Duodenal mucosa (tissue), 2 donors: Measurements from ENCODE around the gene LHFPL6.

Source experiments
- H3K27ac ChIP-seq: one replicate; pipeline ENCODE4 v1.7.0; 2013; ENCODE audit warnings: low read depth, low read length
- H3K27me3 ChIP-seq, 2 donors: one replicate each; pipeline ENCODE4 v1.7.0; 2013; ENCODE audit warnings: low read length in 2 of 2, control low read depth in 1 of 2; ENCODE audit not compliant: insufficient read depth in 2 of 2, control insufficient read depth in 1 of 2
- H3K36me3 ChIP-seq, 2 donors: one replicate each; pipeline ENCODE4 v1.7.0; 2013; ENCODE audit warnings: low read length in 2 of 2, control low read depth in 1 of 2; ENCODE audit not compliant: insufficient read depth in 2 of 2, control insufficient read depth in 1 of 2
- H3K4me1 ChIP-seq, 2 donors: one replicate each; pipeline ENCODE4 v1.7.0; 2013; ENCODE audit warnings: low read length in 2 of 2, control low read depth in 1 of 2; ENCODE audit not compliant: insufficient read depth in 2 of 2, control insufficient read depth in 1 of 2
- H3K4me3 ChIP-seq, 2 donors: one replicate each; pipeline ENCODE4 v1.7.0; 2013; ENCODE audit warnings: low read length in 2 of 2, low read depth in 1 of 2
- H3K9ac ChIP-seq, 2 donors: one replicate each; pipeline ENCODE4 v1.7.0; 2013; ENCODE audit warnings: low read length in 2 of 2, low read depth in 1 of 2
- H3K9me3 ChIP-seq, 2 donors: one replicate each; pipeline ENCODE4 v1.7.0; 2013; ENCODE audit warnings: low read length in 2 of 2, control low read depth in 1 of 2; ENCODE audit not compliant: control insufficient read depth in 1 of 2

LHFPL6 gene

GRCh38 chr13:39444866-39445265 lies 158.1 kb downstream of the LHFPL6 start:
- Histone ChIP-seq H3K4me1 (no peaks in the 10 kb centered on the region), H3K4me3 (no peak overlapping the region), H3K9me3 (no peaks in the 10 kb centered on the region), H3K27ac (no peak overlapping the region), H3K9ac (no peak overlapping the region), H3K36me3 (no peaks in the 10 kb centered on the region), H3K27me3 (no peaks in the 10 kb centered on the region)

DNA sequence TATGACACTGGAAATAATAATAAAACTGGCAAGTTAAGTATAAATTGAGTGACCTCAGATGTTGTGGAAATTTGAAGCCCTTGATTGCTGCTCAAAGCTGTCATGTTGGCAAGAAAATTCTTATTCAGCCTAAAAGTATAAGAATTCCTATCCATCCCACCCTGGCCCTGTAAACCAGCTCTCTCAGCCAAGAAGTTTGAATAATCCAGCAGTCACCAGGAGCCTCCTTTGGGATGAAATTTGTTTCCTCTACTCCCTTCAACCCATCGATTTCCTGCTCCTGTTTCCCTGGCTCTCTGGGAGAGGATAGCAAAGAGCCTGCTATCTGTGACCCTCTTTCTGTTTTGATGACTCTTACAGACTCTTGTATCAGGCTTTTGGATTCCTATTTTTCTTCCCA lies 169.3 kb downstream of the LHFPL6 start:
- Histone ChIP-seq H3K4me3 (no peak overlapping the region), H3K27me3 (no peaks in the 10 kb centered on the region), H3K9me3 (peaks cover 0 to 5% of the 10 kb centered on the region in 2 donors), H3K4me1 (no peaks in the 10 kb centered on the region), H3K36me3 (no peaks in the 10 kb centered on the region), H3K9ac (no peak overlapping the region), H3K27ac (no peak overlapping the region)

- Histone ChIP-seq H3K36me3 (no peaks in the 10 kb centered on the region), H3K4me3 (no peak overlapping the region), H3K27me3 (no peaks in the 10 kb centered on the region), H3K9ac (no peak overlapping the region), H3K9me3 (no peaks in the 10 kb centered on the region), H3K27ac (no peak overlapping the region), H3K4me1 (no peaks in the 10 kb centered on the region)
These were observed 170.8 kb downstream of the LHFPL6 start for GRCh38 chr13:39432196-39432595.

DNA sequence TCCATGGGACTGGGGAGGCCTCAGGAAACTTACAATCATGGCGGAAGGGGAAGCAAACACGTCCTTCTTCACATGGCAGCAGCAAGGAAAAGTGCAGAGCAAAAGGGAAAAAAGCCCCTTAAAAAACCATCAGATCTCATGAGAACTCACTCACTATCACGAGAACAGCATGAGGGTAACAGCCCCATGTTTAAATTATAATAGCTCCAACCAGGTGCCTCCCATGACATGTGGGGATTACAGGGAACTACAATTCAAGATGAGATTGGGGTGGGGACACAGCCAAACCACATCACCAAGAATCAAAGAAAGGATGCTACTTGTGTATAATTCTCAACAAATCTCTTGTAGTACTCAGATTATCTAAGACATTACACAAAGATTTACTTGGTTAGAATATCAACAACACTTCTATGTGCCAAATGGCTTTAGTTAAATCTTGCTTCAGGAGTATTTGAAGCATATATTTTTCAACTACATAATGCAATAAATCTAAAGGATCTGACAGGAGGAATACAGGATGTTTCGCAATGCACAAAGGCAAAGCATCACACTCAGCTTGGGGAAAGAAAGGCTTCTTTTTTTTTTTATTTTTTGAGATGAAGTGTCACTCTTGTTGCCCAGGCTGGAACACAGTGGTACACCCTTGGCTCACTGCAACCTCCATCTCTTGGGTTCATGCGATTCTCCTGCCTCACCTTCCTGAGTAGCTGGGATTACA lies 180.0 kb downstream of the LHFPL6 start:
- H3K36me3 ChIP-seq = no peaks in the 10 kb centered on the region
- no peak overlapping the region for H3K9ac ChIP-seq
- H3K4me1 ChIP-seq = no peaks in the 10 kb centered on the region
- no peak overlapping the region for H3K4me3 ChIP-seq
- H3K9me3 ChIP-seq = no peaks in the 10 kb centered on the region
- no peak overlapping the region for H3K27ac ChIP-seq
- no peaks in the 10 kb centered on the region for H3K27me3 ChIP-seq

- H3K4me1 ChIP-seq = peaks cover 1 to 3% of the 10 kb centered on the region in 2 donors
These were observed 183.1 kb downstream of the LHFPL6 start for GRCh38 chr13:39419876-39420275.

DNA sequence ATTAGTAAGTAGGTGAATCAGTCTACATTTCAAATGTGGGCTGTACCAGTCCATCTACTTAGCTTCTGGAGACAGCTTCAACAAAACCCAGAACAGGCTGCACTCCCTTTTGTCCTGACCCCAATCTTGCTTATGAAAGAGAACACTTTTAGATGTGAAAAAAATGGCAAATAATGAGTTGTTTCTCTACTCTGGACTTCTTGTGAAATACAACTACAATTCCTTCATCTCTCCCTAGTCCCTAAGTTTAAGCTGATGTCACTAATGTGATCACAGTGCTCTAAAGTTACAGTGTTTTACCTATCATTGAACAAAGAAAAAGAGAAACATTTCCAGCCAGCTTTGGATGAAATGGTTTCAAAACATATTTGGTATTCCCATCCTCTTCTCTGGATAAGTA lies 183.9 kb downstream of the LHFPL6 start:
- no peaks in the 10 kb centered on the region for H3K27me3 ChIP-seq
- no peak overlapping the region for H3K9ac ChIP-seq
- no peak overlapping the region for H3K27ac ChIP-seq
- no peak overlapping the region for H3K4me3 ChIP-seq
- H3K4me1 ChIP-seq = peaks cover 4 to 7% of the 10 kb centered on the region in 2 donors
- no peaks in the 10 kb centered on the region for H3K36me3 ChIP-seq
- H3K9me3 ChIP-seq = no peaks in the 10 kb centered on the region

More at GRCh38 chr13:39419876-39420275, 183.1 kb downstream of the LHFPL6 start:
- H3K27ac ChIP-seq = no peak overlapping the region
- H3K27me3 ChIP-seq = no peaks in the 10 kb centered on the region
- H3K4me3 ChIP-seq = no peak overlapping the region
- H3K36me3 ChIP-seq = no peaks in the 10 kb centered on the region
- H3K9ac ChIP-seq = no peak overlapping the region
- H3K9me3 ChIP-seq = no peaks in the 10 kb centered on the region

GRCh38 chr13:39418424-39418823 lies 184.6 kb downstream of the LHFPL6 start:
- Histone ChIP-seq H3K4me1 (peaks cover 4 to 7% of the 10 kb centered on the region in 2 donors), H3K4me3 (no peak overlapping the region), H3K27ac (no peak overlapping the region), H3K27me3 (no peaks in the 10 kb centered on the region), H3K9ac (no peak overlapping the region), H3K9me3 (no peaks in the 10 kb centered on the region), H3K36me3 (no peaks in the 10 kb centered on the region)

- Histone ChIP-seq H3K27ac (no peak overlapping the region), H3K4me3 (no peak overlapping the region), H3K4me1 (peaks cover 4 to 7% of the 10 kb centered on the region in 2 donors)
These were observed 185.3 kb downstream of the LHFPL6 start for GRCh38 chr13:39417643-39418042.

DNA sequence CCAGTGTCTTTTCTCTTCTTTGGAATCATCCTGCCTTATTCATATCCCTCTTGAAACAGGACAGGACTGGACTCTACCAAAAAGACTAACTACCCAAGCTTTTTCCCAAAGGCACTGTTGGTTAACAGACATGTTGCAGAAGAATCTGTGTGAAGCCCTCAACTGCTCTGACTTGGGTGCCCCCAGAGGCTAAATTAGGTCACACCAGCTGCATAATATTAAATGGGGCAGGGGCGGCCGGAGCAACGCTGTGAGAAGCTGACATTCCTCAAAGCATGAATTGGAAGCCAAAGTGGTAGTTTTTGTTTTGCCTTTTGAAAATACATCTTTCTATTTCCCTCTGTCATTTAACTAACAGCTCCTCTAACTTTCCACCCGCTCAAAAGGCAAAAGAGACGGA lies 185.9 kb downstream of the LHFPL6 start:
- H3K9me3 ChIP-seq = no peaks in the 10 kb centered on the region
- H3K27me3 ChIP-seq = no peaks in the 10 kb centered on the region
- H3K36me3 ChIP-seq = no peaks in the 10 kb centered on the region
- peaks cover 4 to 7% of the 10 kb centered on the region in 2 donors for H3K4me1 ChIP-seq
- H3K9ac ChIP-seq = no peak overlapping the region
- no peak overlapping the region for H3K27ac ChIP-seq
- H3K4me3 ChIP-seq = no peak overlapping the region

More at GRCh38 chr13:39417643-39418042, 185.3 kb downstream of the LHFPL6 start:
- Histone ChIP-seq H3K27me3 (no peaks in the 10 kb centered on the region), H3K36me3 (no peaks in the 10 kb centered on the region), H3K9me3 (no peaks in the 10 kb centered on the region), H3K9ac (no peak overlapping the region)

DNA sequence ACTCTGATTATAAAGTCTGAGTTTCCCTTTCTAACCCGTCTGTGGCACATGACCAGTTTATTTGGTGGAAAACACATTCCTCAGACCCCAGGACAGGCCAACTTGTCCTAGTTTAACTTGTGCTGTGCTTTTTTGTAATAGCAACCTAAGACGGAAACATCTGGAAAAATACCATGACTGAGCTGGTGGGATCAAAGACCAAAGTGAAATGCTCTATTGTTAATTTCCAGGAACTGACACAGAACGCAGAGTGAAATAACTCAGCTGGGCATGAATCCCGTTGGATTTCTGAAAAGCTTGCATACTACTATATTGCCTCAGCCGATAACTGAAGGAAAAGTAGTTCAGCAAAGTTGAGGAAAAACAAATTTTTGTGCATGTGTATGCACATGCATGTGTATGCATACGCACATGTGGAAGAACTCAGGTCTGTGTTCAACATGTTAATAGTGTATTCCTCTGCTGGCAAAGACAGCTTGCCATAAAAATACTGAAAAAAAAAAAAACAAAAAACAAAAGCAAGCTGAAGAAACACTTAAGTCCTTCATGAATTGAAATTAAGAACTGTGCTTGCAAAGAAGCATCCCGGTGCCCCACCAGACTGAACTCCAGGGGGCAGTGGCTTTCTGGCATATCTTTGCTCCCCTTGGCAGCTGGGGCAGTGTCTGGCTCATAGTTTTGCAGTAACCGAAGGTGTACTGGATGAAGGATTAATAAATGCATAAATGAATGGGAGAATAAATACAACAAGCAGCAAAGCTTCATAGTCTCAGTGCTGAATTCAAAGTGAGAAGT lies 187.8 kb downstream of the LHFPL6 start:
- Histone ChIP-seq H3K9me3 (no peaks in the 10 kb centered on the region), H3K9ac (no peak overlapping the region), H3K4me1 (peaks cover 4 to 7% of the 10 kb centered on the region in 2 donors), H3K27ac (no peak overlapping the region), H3K36me3 (no peaks in the 10 kb centered on the region), H3K27me3 (no peaks in the 10 kb centered on the region), H3K4me3 (no peak overlapping the region)
